Activated CD8-positive, alpha-beta T cell treated with anti-CD3 and anti-CD28 coated beads for 36 hours (primary cell): Measurements from ENCODE around the gene CFAP298. TPM values are rescaled to one million over a fixed set of nuclear protein-coding genes. Genes with fewer than 3 reads are reported as not detected.

Experiments used
- ATAC-seq: fragments of 200-7000 bp; cut with Tn5 transposase; one replicate; pipeline ENCODE4 v1.10.0; 2021; ENCODE audit warnings: mild to moderate bottlenecking, moderate library complexity
- CTCF ChIA-PET: fragments of 350-600 bp; sonication (Branson Sonifier 250); formaldehyde crosslinking; loops from one replicate; lab custom pipeline; 2021; ENCODE audit warnings: antibody characterized with exemption; lab: Charles Lee
- POLR2A ChIA-PET: fragments of 350-600 bp; sonication (Branson Sonifier 250); formaldehyde crosslinking; loops from one replicate; lab custom pipeline; 2021; ENCODE audit warnings: antibody characterized with exemption; lab: Charles Lee
- DNase-seq: peaks from one replicate; pipeline ENCODE4 v3.0.0-alpha.2; 2020
- H3K27ac Mint-ChIP-seq: one replicate; pipeline ENCODE4 v1.8.0; 2021; ENCODE audit warnings: mild to moderate bottlenecking, mixed read lengths
- H3K27me3 Mint-ChIP-seq: one replicate; pipeline ENCODE4 v1.8.0; 2021; ENCODE audit warnings: mixed read lengths
- H3K36me3 Mint-ChIP-seq: one replicate; pipeline ENCODE4 v1.8.0; 2021; ENCODE audit warnings: low read depth, mixed read lengths
- H3K4me1 Mint-ChIP-seq: one replicate; pipeline ENCODE4 v1.8.0; 2021; ENCODE audit warnings: low read depth, mixed read lengths
- H3K4me3 Mint-ChIP-seq: one replicate; pipeline ENCODE4 v1.8.0; 2021; ENCODE audit warnings: mild to moderate bottlenecking, moderate library complexity, mixed read lengths
- H3K9me3 Mint-ChIP-seq: one replicate; pipeline ENCODE4 v1.8.0; 2021; ENCODE audit warnings: mixed read lengths
- intact Hi-C: fragments of 100-400 bp; cut with micrococcal nuclease; formaldehyde crosslinking; loops from one replicate; pipeline ENCODE4 v1.10.0; 2022
- total RNA-seq, 2 experiments: library from RNA; stranded (reverse); gene quantifications; one replicate each; pipeline ENCODE4 v1.2.3, GENCODE V29; 2021
- TF ChIP-seq, protein P1 (sequence below): fragments of 200-600 bp; IDR thresholded peaks from one replicate; pipeline ENCODE4 v1.8.0; 2022; ENCODE audit warnings: antibody characterized with exemption, mild to moderate bottlenecking

Gene CFAP298
- total RNA-seq, 2 experiments from 2014 or later = 36.2 to 39.5 TPM

DNA sequence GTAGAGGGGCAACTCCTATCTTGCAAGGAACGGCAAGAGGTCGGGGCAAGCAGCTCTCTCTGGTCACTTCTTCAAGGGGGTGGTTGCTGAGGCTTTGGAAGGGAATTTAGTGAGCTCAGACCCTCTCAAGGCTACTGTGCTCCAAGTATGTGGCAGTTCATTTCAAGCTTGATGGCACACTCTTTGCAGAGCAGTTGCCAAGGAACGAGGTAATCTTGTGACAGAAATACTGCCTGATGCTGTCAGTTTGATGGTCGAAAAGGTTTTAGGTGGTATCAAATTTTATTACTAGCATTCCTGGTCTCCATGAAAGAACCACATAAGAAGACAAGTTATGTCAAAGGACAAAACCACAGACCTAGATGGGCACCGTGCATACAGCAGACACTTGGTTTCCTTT is 13.1 kb downstream of the CFAP298 start:
- POLR2A ChIA-PET = no interaction called here
- intact Hi-C loops = no loop called here
- Mint-ChIP-seq H3K4me1 (peaks cover 7% of the 10 kb centered on the region), H3K9me3 (no peaks in the 10 kb centered on the region), H3K4me3 (no peak overlapping the region), H3K27ac (no peak overlapping the region), H3K27me3 (no peaks in the 10 kb centered on the region), H3K36me3 (peaks cover 14% of the 10 kb centered on the region)
- TF ChIP-seq, protein P1, sequence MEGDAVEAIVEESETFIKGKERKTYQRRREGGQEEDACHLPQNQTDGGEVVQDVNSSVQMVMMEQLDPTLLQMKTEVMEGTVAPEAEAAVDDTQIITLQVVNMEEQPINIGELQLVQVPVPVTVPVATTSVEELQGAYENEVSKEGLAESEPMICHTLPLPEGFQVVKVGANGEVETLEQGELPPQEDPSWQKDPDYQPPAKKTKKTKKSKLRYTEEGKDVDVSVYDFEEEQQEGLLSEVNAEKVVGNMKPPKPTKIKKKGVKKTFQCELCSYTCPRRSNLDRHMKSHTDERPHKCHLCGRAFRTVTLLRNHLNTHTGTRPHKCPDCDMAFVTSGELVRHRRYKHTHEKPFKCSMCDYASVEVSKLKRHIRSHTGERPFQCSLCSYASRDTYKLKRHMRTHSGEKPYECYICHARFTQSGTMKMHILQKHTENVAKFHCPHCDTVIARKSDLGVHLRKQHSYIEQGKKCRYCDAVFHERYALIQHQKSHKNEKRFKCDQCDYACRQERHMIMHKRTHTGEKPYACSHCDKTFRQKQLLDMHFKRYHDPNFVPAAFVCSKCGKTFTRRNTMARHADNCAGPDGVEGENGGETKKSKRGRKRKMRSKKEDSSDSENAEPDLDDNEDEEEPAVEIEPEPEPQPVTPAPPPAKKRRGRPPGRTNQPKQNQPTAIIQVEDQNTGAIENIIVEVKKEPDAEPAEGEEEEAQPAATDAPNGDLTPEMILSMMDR = no peak
- CTCF ChIA-PET = interaction anchor here (2.6 to 5.3 kb wide), 6 partner anchors 8 to 197 kb away, joined by 8 to 80 read pairs (median 27); partner anchors contain the start of gene CFAP298
- ATAC-seq (no peak), DNase-seq (no peak)

DNA sequence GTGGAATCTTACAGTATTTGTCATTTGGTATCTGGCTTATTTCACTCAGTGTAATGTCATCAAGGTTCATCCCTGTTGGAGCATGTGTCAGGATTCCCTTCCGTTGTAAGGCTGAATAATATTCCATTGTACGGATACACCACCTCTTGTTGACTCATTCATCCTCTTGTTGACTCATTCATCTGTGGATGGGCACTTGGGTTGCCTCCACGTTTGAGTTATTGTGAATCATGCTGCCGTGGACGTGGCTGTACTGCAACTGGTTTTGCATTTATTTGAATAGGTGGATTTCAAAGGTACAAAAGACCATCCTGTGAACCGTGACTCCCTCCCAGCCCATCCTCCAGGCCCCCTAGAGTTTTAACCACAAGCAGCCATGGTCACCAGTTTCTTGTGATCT is 15.0 kb downstream of the CFAP298 start:
- ChIA-PET CTCF (interaction anchor here (5.3 kb wide), 1 partner anchor 195 kb away, joined by 80 read pairs; no protein-coding TSS in a partner anchor), POLR2A (interaction anchor here (0.7 kb wide), 1 partner anchor 241 kb away, joined by 4 read pairs; no protein-coding TSS in a partner anchor)
- H3K9me3 Mint-ChIP-seq = no peaks in the 10 kb centered on the region
- intact Hi-C loops = no loop called here
- H3K36me3 Mint-ChIP-seq = peaks cover 7% of the 10 kb centered on the region
- DNase-seq (no peak), ATAC-seq (no peak)
- no peak overlapping the region for H3K27ac Mint-ChIP-seq
- peaks cover 7% of the 10 kb centered on the region for H3K4me1 Mint-ChIP-seq
- TF ChIP-seq, protein P1 = no peak
- H3K27me3 Mint-ChIP-seq = no peaks in the 10 kb centered on the region
- H3K4me3 Mint-ChIP-seq = no peak overlapping the region

DNA sequence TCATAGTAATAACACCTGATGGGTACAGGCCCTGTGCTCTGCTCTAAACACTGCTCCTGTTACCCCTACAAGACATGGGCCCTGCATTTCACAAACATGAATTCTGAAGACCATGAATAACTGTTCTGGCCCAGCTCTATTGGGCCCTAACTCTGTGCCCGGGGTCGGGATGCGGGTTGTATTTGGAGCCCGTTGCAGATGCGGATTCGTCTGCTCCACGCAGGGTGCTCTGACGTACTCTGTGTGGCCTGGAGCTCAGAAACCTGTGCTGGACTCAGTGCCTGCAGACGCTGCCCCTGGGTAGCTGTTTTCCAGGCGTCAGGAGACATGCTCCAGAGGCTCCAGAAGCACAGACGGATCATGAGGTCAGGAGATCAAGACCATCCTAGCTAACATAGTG is 16.7 kb downstream of the CFAP298 start:
- ChIA-PET CTCF (interaction anchor here (2.4 to 3.0 kb wide), 2 partner anchors 26 to 192 kb away, joined by 10 to 12 read pairs; no protein-coding TSS in a partner anchor), POLR2A (no interaction called here)
- DNase-seq (no peak), ATAC-seq (no peak)
- Mint-ChIP-seq H3K9me3 (no peaks in the 10 kb centered on the region), H3K27me3 (no peaks in the 10 kb centered on the region), H3K4me3 (no peak overlapping the region), H3K4me1 (peaks cover 7% of the 10 kb centered on the region), H3K27ac (no peak overlapping the region), H3K36me3 (peaks cover 4% of the 10 kb centered on the region)
- TF ChIP-seq, protein P1 = no peak
- intact Hi-C loops = no loop called here

DNA sequence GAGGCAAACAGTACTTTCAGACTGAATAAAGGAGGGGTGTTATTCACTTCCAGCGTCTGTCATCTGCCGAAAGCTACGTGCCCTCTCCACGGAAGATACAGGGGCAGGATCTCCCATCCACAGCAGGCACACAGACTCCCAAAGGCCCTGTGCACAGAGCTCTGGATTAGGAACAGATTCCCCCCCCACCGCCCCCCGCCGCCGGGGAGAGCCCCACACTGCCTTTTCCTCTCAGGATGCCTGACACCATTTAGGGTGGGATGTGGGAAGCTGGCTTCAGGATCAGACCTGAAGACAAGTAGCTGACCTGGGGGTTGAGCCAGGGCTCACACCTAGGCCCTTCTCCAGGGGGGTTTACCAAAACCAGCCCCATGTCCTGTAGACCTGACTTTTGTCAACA is 18.5 kb downstream of the CFAP298 start:
- Mint-ChIP-seq H3K9me3 (no peaks in the 10 kb centered on the region), H3K36me3 (no peaks in the 10 kb centered on the region), H3K4me3 (no peak overlapping the region), H3K27me3 (no peaks in the 10 kb centered on the region), H3K27ac (no peak overlapping the region), H3K4me1 (peaks cover 7% of the 10 kb centered on the region)
- ChIA-PET POLR2A (no interaction called here), CTCF (interaction anchor here (3.0 kb wide), 1 partner anchor 25 kb away, joined by 10 read pairs; no protein-coding TSS in a partner anchor)
- ATAC-seq = no peak
- no peak for DNase-seq
- intact Hi-C loops = no loop called here
- TF ChIP-seq, protein P1 = no peak

DNA sequence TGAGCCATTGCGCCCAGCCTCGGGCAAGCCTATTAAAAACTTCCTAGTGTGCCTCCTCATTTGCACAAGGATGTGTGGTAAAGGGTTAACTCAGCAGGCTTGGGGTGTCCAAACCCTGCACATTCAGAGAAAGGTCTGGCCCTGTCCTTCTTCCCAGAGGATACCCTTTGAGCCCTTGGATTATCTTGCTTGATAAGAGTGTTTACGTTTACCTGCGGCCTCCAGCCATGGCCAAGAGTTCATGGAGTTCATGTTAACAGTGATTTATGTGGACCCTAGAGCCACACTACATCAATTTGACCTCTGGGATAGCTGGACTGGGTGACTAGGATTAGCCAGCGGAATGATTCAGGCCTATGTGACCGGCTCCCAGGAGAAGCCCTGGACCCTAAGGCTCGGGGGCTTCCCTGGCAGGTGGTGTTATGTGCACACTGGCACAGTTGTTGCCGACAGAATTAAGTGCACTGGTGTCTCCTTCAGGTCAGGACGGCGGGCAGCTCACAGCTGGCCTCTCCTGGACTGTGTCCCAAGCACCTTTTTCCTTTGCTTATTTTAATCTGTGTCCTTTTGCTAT is 19.2 kb downstream of the CFAP298 start:
- DNase-seq = no peak

More for the DNA sequence above, 19.2 kb downstream of the CFAP298 start:
- no peak for ATAC-seq
- H3K4me3 Mint-ChIP-seq = no peak overlapping the region
- CTCF ChIA-PET = no interaction called here
- no peaks in the 10 kb centered on the region for H3K36me3 Mint-ChIP-seq
- H3K4me1 Mint-ChIP-seq = peaks cover 7% of the 10 kb centered on the region
- no peak overlapping the region for H3K27ac Mint-ChIP-seq
- intact Hi-C loops = no loop called here
- TF ChIP-seq, protein P1 = no peak
- H3K9me3 Mint-ChIP-seq = no peaks in the 10 kb centered on the region
- POLR2A ChIA-PET = no interaction called here
- H3K27me3 Mint-ChIP-seq = no peaks in the 10 kb centered on the region
